GM12878 (cell line): ENCODE results near the gene DYNC1H1. TPM values are rescaled to one million over a fixed set of nuclear protein-coding genes. Genes with fewer than 3 reads are reported as not detected.

Source experiments
- BMI1 ChIP-seq: fragments of 450-650 bp; IDR thresholded peaks from 2 replicates; pipeline ENCODE4 v1.6.1; 2016; ENCODE audit warnings: mild to moderate bottlenecking, moderate library complexity, borderline replicate concordance
- DPF2 ChIP-seq: fragments of 450-650 bp; IDR thresholded peaks from 2 replicates; pipeline ENCODE4 v1.6.1; 2017; ENCODE audit warnings: mild to moderate bottlenecking
- KAT2A ChIP-seq: conservative IDR thresholded peaks from 2 replicates; pipeline ENCODE4 v1.6.1; 2011; ENCODE audit warnings: low read depth, low read length; ENCODE audit not compliant: control insufficient read depth
- RBBP5 ChIP-seq: fragments of 200-600 bp; sonication (generic); conservative IDR thresholded peaks from 2 replicates; pipeline ENCODE4 v1.6.1; 2016
- SMC3 ChIP-seq: IDR thresholded peaks from 2 replicates; pipeline ENCODE4 v1.6.1; 2011; ENCODE audit warnings: low read length, improper control_type of control experiment, borderline replicate concordance
- polyA plus RNA-seq, 11 experiments: library from polyadenylated mRNA; depleted of rRNA in 4 of 11; unstranded in 6 of 11; stranded (reverse) in 5 of 11; fragments of >200 nt; fragmentation: Nextera tagmentation in 4 of 11; fragmentation: Illumina TruSeq in 1 of 11; extraction: Ambion mirVana in 4 of 11; extraction: Trizol in 1 of 11; gene quantifications; 1 replicate in 1 of 11; 2 replicates in 10 of 11; pipeline versions ENCODE4 v1.2.1 to v1.2.3, GENCODE V29; 2011 to 2016; ENCODE audit warnings: inconsistent platforms in 2 of 11, missing spikeins in 2 of 11, low read depth in 1 of 11
- total RNA-seq, 4 experiments: library from RNA; depleted of rRNA in 3 of 4; stranded (reverse); fragments of >200 nt in 3 of 4; fragmentation: Illumina TruSeq in 1 of 4; extraction: Trizol in 1 of 4; gene quantifications; 2 replicates each; pipeline versions ENCODE4 v1.2.1 to v1.2.3, GENCODE V29; 2013 to 2021
- TF ChIP-seq, protein P1 (sequence below): fragments of 450-650 bp; formaldehyde crosslinking; IDR thresholded peaks from 2 replicates; pipeline ENCODE4 v1.4.0; 2022; ENCODE audit warnings: mild to moderate bottlenecking, moderate library complexity
- TF ChIP-seq, protein P2 (sequence below): IDR thresholded peaks from 2 replicates; pipeline ENCODE4 v1.6.1; 2011; ENCODE audit warnings: low read depth, mild to moderate bottlenecking, low read length, moderate library complexity, borderline replicate concordance; ENCODE audit errors: extremely low read depth

The DYNC1H1 gene
- total and polyA plus RNA-seq, 10 of the 15 experiments (the other 5 are each of a cell fraction or from before 2014, with no cell fraction given) = 38.4 to 291 (median 111) TPM

DNA sequence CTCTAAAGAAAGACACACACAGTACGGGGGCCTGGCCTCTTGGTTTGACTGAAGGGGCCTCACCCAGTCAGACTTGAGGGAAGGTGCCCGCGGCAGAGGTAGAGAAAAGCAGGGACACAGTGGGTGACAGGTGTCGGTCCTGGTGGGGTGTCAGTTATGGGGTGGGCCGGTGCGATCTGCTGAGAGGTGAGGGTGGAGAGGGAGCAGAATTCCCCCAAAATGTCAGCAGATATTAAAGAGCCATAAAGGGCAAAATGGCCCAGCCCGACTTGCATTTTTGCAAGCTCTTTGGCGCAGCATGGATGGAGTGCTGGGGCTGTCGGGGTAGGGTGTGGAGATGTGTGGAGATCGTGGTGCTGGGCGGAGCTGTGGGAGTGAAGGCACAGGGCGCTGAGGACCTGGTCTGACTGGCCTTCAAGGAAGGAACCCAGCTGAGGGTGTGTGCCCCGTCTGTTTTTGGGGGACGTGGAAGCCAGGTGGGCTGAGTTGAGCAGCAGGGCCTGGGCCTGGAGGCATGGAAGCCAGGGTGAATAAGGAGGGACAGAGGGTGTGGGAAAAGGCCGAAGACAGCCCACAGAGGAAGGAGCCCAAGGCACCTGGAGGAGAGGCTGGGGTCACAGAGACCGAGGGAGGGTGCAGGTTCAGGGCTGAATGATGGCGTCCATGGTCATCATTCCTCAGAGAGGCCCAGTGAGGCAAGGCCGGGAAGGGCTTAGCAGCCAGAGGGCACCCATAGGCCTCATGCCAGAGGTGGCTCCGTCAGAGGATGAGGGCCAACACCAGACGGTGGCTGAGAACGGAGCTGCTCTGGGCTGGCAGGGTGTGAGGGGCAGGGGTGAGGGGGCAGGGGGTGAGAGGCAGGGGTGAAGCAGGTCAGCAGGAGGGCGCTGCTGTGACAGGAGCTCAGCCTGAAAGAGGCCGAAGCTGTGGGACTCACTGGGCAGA lies 48.2 kb upstream of the DYNC1H1 start (continued):
- TF ChIP-seq, protein P1, sequence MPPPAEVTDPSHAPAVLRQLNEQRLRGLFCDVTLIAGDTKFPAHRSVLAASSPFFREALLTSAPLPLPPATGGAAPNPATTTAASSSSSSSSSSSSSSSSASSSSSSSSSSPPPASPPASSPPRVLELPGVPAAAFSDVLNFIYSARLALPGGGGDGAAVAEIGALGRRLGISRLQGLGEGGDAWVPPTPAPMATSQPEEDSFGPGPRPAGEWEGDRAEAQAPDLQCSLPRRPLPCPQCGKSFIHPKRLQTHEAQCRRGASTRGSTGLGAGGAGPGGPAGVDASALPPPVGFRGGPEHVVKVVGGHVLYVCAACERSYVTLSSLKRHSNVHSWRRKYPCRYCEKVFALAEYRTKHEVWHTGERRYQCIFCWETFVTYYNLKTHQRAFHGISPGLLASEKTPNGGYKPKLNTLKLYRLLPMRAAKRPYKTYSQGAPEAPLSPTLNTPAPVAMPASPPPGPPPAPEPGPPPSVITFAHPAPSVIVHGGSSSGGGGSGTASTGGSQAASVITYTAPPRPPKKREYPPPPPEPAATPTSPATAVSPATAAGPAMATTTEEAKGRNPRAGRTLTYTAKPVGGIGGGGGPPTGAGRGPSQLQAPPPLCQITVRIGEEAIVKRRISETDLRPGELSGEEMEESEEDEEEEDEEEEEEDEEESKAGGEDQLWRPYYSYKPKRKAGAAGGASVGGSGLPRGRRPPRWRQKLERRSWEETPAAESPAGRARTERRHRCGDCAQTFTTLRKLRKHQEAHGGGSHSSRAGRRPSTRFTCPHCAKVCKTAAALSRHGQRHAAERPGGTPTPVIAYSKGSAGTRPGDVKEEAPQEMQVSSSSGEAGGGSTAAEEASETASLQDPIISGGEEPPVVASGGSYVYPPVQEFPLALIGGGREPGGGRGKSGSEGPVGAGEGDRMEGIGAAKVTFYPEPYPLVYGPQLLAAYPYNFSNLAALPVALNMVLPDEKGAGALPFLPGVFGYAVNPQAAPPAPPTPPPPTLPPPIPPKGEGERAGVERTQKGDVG (CRISPR knock-in tag) = no peak
- TF ChIP-seq BMI1 = no peak
- TF ChIP-seq KAT2A = no peak
- TF ChIP-seq DPF2 = no peak
- no peak for TF ChIP-seq SMC3
- TF ChIP-seq, protein P2, sequence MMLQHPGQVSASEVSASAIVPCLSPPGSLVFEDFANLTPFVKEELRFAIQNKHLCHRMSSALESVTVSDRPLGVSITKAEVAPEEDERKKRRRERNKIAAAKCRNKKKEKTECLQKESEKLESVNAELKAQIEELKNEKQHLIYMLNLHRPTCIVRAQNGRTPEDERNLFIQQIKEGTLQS = no peak
- TF ChIP-seq RBBP5 = no peak
